GM21447 (cell line): Measurements from ENCODE around the gene KCNQ1.

Source experiments
- ATAC-seq: cut with Tn5 transposase; IDR thresholded peaks from one replicate; pipeline ENCODE4 v1.9.1; 2021; ENCODE audit not compliant: unreplicated experiment

Gene KCNQ1

GRCh38 chr11:2459796-2460531 is 15.2 kb downstream of the KCNQ1 start:
- no peak for ATAC-seq

GRCh38 chr11:2460540-2461252 is 15.9 kb downstream of the KCNQ1 start:
- no peak for ATAC-seq

GRCh38 chr11:2461253-2461955 is 16.6 kb downstream of the KCNQ1 start:
- ATAC-seq, result no peak

- no peak for ATAC-seq
These were observed 17.2 kb downstream of the KCNQ1 start for GRCh38 chr11:2461956-2462542.

GRCh38 chr11:2462543-2462985 is 17.8 kb downstream of the KCNQ1 start:
- no peak for ATAC-seq

- no peak for ATAC-seq
These were observed 18.4 kb downstream of the KCNQ1 start for GRCh38 chr11:2462986-2463765.

GRCh38 chr11:2463766-2464277 is 19.0 kb downstream of the KCNQ1 start:
- no peak for ATAC-seq

GRCh38 chr11:2464451-2465165 is 19.8 kb downstream of the KCNQ1 start:
- no peak for ATAC-seq

GRCh38 chr11:2465202-2466068 is 20.6 kb downstream of the KCNQ1 start:
- ATAC-seq, result no peak

- ATAC-seq, result no peak
These were observed 21.4 kb downstream of the KCNQ1 start for GRCh38 chr11:2466069-2466801.

GRCh38 chr11:2466869-2467694 is 22.3 kb downstream of the KCNQ1 start:
- ATAC-seq, result no peak

- no peak for ATAC-seq
These were observed 22.9 kb downstream of the KCNQ1 start for GRCh38 chr11:2467695-2468055.

- no peak for ATAC-seq
These were observed 23.8 kb downstream of the KCNQ1 start for GRCh38 chr11:2468363-2469235.

- ATAC-seq, result no peak
These were observed 25.7 kb downstream of the KCNQ1 start for GRCh38 chr11:2470495-2470894.

- ATAC-seq, result no peak
These were observed 26.4 kb downstream of the KCNQ1 start for GRCh38 chr11:2471048-2471803.

- no peak for ATAC-seq
These were observed 26.9 kb downstream of the KCNQ1 start for GRCh38 chr11:2471804-2472096.
